GM19099 (cell line): Measurements from ENCODE around the gene OBSCN.

Experiments
- POLR2A ChIP-seq: IDR thresholded peaks from 3 replicates; pipeline ENCODE4 v1.6.1; 2011; ENCODE audit warnings: low read depth; ENCODE audit not compliant: insufficient read length; ENCODE audit errors: extremely low read depth

OBSCN gene

DNA sequence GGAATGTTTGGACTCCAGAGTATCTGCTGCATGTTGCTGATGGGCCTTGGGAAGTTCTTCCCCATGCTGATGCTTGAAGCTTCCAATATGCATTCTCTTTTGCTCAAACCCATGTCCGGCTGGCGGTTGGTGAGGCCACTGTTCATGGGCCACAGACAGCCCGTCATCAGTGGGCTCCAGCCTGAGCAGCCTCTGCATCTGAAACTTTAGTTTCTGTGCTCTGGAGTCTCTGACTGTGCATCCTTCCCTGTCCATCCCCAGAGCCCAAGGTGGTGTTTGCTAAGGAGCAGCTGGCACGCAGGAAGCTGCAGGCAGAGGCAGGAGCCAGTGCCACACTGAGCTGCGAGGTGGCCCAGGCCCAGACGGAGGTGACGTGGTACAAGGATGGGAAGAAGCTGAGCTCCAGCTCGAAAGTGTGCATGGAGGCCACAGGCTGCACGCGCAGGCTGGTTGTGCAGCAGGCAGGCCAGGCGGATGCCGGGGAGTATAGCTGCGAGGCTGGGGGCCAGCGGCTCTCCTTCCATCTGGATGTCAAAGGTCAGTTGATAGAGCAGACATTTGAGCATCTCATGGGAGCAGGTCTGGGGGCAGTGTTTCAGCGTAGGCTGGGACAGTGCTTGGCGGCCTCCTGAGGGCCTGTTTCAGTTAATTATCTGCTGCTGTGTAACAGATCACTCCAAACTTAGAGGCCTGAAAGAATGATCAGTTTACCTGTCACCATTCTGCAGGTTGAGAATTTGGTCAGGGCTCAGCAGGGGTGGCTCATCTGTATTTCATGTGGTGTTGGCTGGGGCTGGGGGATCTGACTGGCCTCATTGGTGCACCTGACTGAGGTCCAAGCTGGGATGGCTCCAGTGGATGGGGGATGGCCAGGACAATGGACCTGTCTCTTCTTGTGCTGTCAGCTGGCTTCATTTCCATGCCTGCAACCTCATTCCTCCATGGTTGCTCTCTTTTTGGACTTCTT lies 16.6 kb downstream of the OBSCN start:
- no peak for TF ChIP-seq POLR2A

DNA sequence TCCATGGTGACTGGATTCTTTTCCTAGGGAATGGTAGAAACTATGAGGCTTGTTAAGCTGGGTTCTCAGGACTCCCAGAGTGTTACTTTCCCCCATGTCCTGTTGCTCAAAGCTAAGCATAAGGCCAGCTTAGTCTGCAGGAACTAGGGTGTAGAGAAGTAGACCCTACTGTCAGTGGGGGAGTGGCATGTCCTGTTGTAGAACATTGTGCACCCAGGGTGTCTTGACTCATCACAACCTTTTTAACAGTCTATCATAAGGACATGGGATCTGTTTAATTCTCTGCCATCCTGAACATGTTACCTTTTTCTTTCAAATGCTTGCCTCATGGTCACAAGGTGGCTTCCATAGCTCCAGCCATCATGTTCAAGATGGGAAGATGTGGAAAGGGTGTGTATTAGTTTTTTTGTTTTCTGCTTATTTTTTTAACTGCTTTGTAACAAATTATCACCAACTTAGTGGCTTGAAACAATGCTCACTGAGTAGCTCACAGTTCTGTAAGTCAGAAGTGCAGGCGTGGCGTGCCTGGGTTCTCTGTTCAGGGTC lies 17.4 kb downstream of the OBSCN start:
- TF ChIP-seq POLR2A, result no peak

DNA sequence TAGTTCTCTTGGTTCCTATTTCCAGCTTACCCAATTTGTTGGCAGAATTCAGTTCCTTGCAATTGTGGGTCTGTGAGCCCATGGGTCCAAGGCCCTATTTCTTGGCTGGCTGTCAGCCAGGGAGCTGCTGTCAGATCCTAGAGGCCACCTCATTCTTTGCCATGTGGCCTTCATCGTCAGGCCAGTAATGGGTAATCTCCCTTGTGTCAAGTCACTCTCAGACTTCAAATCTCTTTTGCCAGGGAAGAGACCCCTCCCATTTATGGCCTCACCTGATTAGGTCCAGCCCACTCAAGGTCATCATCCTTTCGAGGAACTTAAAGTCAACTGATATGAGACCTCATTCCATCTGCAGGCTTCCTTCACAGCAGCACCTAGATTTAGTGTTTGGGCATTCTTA lies 17.9 kb downstream of the OBSCN start:
- TF ChIP-seq POLR2A, result no peak

DNA sequence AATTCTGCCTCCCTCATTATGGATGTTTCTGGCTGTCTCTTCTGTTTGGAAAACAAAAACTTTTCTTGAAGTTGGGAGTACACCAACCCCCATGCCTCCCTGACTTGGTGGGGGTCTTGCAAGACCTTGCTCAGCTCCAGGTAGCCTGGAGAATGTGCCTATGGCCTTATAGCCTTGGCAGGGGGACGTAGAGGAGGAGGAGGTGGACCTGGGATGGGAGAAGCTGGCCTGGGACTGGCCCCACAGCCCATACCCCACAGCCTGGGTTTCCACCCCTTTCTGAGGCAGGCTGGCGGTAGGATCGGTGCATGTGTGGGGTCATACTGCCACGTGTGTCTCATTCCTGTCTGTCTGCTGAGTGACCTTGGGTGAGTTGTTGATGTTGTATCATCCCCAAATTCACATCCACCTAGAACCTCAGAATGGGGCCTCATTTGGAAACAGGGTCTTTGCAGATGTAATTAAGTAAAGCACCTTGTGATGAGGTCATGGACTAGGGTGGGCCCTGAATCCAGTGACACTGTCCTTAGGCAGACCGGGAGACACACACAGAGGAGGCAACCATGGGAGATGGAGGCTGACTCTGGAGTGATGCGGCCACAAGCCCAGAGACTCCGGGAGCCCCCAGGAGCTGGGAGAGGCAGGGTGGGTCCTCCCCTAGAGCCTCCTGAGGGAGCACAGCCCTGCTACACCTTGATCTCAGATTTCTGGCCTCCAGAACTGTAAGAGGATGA lies 18.5 kb downstream of the OBSCN start:
- no peak for TF ChIP-seq POLR2A

DNA sequence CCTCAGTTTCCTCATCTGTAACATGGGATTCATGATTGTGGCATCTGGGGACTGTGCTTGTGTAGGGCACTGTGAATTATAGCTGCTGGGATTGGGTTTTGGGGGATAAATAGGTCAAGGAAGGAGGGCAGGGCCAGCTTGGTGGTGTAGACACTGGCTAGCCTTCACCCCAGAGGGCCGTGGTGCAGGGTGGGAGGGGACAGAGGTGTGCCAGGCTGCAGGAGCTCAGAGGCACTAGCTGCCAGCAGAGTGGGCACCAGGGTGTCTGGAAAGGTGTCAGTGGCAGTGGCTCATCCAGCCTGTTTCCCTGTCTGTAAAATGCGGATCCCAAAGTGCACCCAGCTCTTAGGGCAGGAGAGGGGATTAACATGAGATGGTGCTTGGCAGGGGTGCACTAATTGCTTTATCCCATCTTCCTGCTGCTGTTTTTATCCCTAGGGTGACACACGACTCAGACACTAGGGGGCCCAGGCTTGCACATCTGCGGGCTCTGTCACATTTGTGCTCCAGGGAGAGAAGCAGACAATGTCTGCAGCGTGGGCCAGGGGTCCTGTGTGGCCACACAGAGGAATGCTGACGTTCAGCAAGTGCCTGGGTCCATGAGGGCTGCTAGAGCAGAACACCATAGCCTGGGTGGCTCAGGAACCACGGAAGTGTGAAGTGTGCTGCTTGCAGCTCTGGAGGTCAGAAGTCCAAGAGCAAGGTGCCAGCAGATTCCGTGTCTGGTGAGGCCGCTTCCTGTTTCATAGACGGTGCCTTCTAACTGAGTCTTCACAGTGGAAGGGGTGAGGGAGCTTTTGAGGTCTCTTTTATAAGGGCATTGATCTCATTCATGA lies 19.3 kb downstream of the OBSCN start:
- no peak for TF ChIP-seq POLR2A

DNA sequence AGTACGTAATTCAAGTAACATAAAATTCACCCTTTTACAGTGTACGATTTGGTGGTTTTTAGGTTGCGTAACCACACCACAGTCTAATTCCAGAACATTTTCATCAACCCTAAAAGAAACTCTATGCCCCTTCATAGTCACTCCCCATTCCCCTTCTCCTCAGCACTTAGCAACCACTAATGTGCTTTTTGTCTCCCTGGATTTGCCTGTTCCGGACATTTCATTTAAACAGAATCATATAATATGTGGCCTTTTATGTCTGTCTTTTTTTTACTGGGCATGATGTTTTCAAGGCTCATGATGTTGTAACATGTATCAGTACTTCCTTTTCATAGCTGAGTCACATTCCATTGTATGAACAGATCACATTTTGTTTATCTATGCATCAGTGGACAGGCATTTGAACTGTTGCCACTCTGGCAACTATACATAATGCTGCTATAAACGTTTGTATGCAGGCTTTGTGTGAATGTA lies 20.8 kb downstream of the OBSCN start:
- TF ChIP-seq POLR2A, result no peak

DNA sequence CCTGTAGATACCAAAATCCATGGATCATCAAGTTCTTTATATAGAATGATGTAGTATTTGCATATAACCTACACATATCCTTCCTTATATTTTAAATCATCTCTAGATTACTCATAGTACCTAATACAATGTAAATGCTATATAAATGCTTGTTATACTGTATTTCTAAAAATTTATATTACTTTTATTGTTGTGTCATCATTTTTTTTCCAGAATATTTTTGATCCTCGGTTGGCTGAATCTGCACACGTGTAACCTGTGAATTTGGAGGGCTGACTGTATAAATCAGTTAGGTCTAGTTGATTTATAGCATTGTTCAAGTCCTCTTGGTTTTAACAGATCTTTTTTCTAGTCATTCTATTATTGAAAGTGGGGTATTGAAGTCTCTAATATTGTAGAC lies 23.3 kb downstream of the OBSCN start:
- no peak for TF ChIP-seq POLR2A

DNA sequence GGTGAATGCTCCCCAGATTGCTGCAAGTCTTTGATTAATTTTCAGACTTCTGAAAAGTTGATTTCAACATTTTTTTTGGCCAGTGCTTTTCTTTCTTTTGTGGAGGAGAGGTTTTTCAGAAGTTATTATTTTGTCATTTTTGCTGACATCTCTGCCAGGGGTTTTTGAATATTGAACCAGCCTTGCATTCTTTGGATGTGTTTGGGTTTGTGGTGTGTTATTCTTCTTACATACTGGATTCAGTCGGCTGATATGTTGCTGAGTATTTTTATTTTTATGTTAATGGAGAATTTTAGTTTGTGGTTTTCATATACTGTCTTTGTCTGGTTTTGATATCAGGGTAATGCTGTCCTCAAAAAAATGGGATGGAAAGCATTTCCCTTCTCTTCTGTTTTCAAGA lies 25.3 kb downstream of the OBSCN start:
- no peak for TF ChIP-seq POLR2A

DNA sequence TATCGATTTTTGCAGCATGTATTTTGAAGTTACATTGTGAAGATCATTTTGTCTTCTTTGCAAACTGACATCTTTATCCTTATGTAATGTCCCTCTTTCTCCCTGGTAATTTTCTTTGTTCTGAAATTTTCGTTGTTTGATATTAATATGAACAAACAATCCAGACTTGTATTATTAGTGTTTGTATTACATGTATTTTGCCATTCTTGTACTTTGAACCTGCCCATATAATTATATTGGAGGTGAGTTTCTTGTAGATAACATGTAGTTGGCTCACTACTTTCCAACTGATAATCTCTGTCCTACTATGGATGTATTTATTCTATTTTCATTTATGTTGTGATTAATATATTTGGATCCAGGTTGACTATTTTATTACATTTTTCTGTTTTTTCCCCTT lies 27.1 kb downstream of the OBSCN start:
- no peak for TF ChIP-seq POLR2A

DNA sequence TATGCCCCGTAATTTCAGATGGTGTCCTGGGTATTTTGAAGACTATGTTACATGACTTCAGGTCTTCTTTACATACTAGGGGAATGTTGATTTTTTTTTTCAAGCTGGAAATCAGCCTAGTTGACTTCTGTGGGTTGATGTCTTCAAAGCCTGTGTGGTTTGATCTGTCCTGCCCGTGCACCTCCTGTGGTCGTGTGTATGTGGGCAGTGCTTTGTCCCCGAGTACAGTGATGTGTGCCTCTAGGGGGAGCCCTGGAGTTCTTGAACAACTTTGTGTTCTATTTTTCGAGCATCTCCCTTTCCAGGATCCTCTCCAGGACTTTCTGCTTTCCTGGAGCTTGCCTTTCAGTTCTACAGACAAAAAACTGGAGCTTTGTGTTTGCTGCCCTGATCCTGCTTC lies 28.9 kb downstream of the OBSCN start:
- no peak for TF ChIP-seq POLR2A

DNA sequence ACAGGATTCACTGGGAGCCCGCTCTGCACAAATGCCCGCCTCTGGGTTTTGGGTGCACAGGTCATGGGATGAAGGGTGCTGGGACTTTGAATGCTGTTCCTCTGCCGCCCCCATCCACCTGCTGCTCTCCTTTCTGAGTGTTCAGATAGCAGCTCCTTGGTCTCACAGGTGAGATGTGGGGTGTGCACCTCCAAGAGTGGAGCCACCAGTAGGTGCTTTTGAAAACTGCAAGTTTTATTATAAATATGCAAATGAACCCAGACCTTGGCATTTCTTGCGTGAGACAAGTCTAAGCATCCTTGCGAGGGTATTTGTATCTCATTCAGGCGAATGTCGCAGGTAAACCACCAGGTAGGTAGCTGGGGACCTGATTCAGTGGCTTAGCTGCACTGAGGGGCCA lies 30.2 kb downstream of the OBSCN start:
- TF ChIP-seq POLR2A, result no peak

DNA sequence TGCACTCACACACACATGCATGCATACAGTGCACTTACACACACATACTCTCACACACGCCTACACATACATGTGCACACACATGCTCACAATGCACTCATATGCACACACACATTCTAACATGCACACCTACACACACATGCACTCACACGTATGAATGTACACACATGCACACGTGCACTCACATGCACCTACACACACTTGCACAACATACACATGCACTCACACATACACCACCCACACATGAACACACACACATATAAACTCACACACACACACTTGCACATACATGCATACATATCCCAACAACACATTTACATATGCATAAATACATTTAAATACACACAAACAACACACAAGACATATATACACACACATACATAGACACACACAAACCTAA lies 30.6 kb downstream of the OBSCN start:
- TF ChIP-seq POLR2A, result no peak

DNA sequence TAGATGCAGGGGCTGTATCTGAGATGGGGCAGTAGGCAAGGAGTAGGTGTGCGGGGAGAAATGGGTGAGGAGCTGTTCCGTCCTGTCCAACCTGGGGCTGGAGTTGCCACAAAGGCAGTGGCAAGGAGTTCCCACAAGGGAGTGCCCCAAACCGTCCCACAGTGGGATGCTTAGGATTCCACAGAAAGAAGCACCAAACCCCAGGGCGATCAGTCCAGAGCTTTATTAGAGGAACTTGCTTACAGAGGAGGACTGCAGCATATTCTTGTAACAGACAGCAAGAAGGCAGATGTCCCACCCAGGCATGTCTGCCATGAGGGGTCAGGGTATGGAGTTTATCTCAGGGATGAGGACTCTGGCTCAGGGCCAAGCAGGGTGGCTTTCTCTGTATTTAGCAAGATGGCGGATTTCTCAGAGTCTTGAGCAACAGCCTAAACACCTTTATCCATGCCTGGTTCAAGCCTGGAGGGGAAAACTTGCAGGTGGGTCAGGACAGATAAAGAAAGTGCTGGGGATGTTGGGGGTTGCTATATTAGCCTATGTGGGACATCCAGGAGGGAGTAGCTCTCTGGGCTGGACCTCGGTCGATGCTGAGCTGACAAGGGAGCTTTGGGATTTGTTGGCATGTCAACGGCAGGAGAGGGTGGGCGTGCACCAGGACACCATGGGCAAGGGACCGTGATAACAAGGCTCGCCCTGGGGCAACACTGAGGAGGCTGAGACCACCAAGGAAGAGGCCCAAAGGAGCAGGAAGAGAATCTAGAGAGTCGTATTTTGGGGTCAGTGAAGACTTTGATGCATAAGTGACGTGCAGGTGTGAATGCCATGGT lies 32.8 kb downstream of the OBSCN start:
- TF ChIP-seq POLR2A, result no peak

DNA sequence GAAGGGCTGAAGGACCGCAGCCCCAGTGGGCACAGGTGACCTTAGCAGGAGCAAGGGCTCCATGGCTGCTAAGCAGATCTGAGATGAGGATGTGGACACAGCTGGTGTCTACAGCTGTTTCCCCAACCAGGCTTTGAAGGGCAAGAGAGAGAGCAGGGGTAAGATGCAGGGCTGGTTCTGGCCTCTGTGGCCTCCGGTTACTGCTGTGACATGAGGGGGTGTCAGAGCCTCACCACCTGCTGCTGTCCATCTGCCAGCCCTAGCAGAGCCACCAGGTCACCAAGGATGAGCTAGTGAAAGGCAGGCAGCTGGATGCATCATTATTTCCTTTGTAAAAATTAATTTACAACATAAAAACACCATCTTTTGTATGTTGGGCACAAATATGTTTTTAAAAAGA lies 33.4 kb downstream of the OBSCN start:
- no peak for TF ChIP-seq POLR2A
